CD4-positive, CD25-positive, alpha-beta regulatory T cell (primary cell): ENCODE results near the gene RFX4. TPM values are rescaled to one million over a fixed set of nuclear protein-coding genes. Genes with fewer than 3 reads are reported as not detected.
A peak's percentile ranks its signal among the peaks of the same experiment; 100 is the strongest.

Experiments used
- ATAC-seq, 2 donors: fragments of 150-1000 bp; cut with Tn5 transposase; one replicate each; pipeline ENCODE4 v1.10.0; 2021; ENCODE audit warnings: low read depth in 2 of 2, moderate number of reproducible peaks in 2 of 2, moderate library complexity in 1 of 2
- DNase-seq, 3 donors: peaks; one replicate each; pipeline versions ENCODE4 v3.0.0 to v3.0.0-alpha.2; 2012 to 2022; ENCODE audit warnings: mixed read lengths in 1 of 3
- H3K27ac ChIP-seq: one replicate; pipeline ENCODE4 v1.7.0; 2013; ENCODE audit warnings: mild to moderate bottlenecking, low read length; ENCODE audit not compliant: insufficient read depth, poor library complexity, severe bottlenecking
- H3K27me3 ChIP-seq: one replicate; pipeline ENCODE4 v1.7.0; 2013; ENCODE audit warnings: low read length; ENCODE audit not compliant: control insufficient read depth, insufficient read depth
- H3K36me3 ChIP-seq: one replicate; pipeline ENCODE4 v1.7.0; 2013; ENCODE audit warnings: mild to moderate bottlenecking, low read length, moderate library complexity; ENCODE audit not compliant: control insufficient read depth, insufficient read depth
- H3K4me1 ChIP-seq: 2 replicates; pipeline ENCODE4 v1.7.0; 2013; ENCODE audit warnings: mild to moderate bottlenecking, low read length; ENCODE audit not compliant: insufficient read depth, control insufficient read depth, poor library complexity, severe bottlenecking
- H3K4me3 ChIP-seq: one replicate; pipeline ENCODE4 v1.7.0; 2013; ENCODE audit warnings: low read depth, mild to moderate bottlenecking, low read length, moderate library complexity
- H3K9me3 ChIP-seq, 2 experiments: 1 replicate in 1 of 2; 2 replicates in 1 of 2; pipeline ENCODE4 v1.7.0; 2013; ENCODE audit warnings: low read length in 2 of 2, mild to moderate bottlenecking in 1 of 2, moderate library complexity in 1 of 2; ENCODE audit not compliant: control insufficient read depth in 2 of 2
- H3K27ac Mint-ChIP-seq, 3 donors: one replicate each; pipeline ENCODE4 v1.8.0; 2020 to 2022; ENCODE audit warnings: mild to moderate bottlenecking in 3 of 3, mixed read lengths in 3 of 3, moderate library complexity in 2 of 3
- H3K27me3 Mint-ChIP-seq: one replicate; pipeline ENCODE4 v1.8.0; 2022; ENCODE audit warnings: mild to moderate bottlenecking, mixed read lengths
- H3K36me3 Mint-ChIP-seq: one replicate; pipeline ENCODE4 v1.8.0; 2020; ENCODE audit warnings: mixed read lengths
- H3K4me1 Mint-ChIP-seq, 4 donors: one replicate each; pipeline ENCODE4 v1.8.0; 2020 to 2022; ENCODE audit warnings: mixed read lengths in 4 of 4, mild to moderate bottlenecking in 1 of 4
- H3K4me3 Mint-ChIP-seq, 4 donors: one replicate each; pipeline ENCODE4 v1.8.0; 2020 to 2022; ENCODE audit warnings: mild to moderate bottlenecking in 4 of 4, mixed read lengths in 4 of 4, moderate library complexity in 3 of 4
- H3K9me3 Mint-ChIP-seq, 7 donors: one replicate each; pipeline ENCODE4 v1.8.0; 2020 to 2022; ENCODE audit warnings: mixed read lengths in 7 of 7, mild to moderate bottlenecking in 3 of 7, moderate library complexity in 2 of 7
- polyA plus RNA-seq, 4 donors: library from polyadenylated mRNA; unstranded; fragments of 300-500 nt; fragmentation: Illumina TruSeq; gene quantifications; one replicate each; pipeline ENCODE4 v1.2.3, GENCODE V29; 2021
- total RNA-seq: library from RNA; stranded (reverse); gene quantifications from one replicate; pipeline ENCODE4 v1.2.3, GENCODE V29; 2022

The RFX4 gene
- total and polyA plus RNA-seq, 5 donors from 2014 or later, result not detected

DNA sequence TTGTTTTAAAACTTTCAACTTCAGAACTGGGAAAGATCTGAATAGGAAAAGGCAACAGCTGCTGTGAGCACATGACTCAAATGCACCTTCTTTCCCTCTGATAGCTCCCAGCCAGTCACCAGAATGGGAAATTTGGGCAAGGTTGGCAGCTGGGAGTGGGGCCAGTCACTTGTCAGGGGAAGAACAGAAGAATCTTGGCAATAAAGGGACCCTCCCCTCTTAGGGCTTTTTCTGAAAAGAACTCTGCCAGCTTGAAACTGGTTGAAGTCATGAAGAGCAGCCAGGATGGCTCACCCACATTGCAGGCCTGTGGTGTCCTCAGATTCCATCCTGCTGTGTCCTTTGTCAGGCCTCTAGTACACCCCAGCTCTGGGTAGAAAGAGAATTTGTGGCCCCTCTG lies 181.4 kb downstream of the RFX4 start:
- Mint-ChIP-seq H3K36me3 (no peaks in the 10 kb centered on the region), H3K4me3 (no peak overlapping the region), H3K4me1 (peaks cover 9 to 36% (median 22%) of the 10 kb centered on the region in 4 donors), H3K27me3 (no peaks in the 10 kb centered on the region), H3K9me3 (no peaks in the 10 kb centered on the region), H3K27ac (no peak overlapping the region)
- Histone ChIP-seq H3K9me3 (no peaks in the 10 kb centered on the region), H3K27ac (no peak overlapping the region), H3K4me1 (peaks cover 12% of the 10 kb centered on the region), H3K36me3 (no peaks in the 10 kb centered on the region), H3K4me3 (no peak overlapping the region), H3K27me3 (no peaks in the 10 kb centered on the region)
- DNase-seq, result no peak
- ATAC-seq, result no peak

DNA sequence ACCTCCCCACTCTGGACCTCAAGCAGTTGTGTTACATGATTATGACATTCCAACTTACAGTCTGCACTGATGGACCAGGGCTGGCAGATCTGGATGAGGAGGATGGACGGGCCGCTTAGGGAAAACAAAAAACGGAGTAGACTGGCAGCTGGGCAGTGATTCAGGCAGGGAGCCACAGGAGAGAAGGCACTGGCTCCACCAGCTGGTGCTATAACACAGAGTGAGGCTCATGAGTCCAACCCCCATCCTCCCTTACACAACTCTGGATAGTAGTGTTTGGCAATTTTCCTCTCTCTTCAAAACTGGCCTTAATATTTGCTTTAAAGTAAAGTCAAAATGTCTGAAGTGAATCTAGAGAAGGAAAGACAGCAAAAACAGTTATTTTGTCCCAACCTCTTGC lies 181.9 kb downstream of the RFX4 start:
- Mint-ChIP-seq H3K4me3 (no peak overlapping the region), H3K4me1 (peaks cover 7 to 31% (median 18%) of the 10 kb centered on the region in 4 donors), H3K27me3 (no peaks in the 10 kb centered on the region), H3K9me3 (no peaks in the 10 kb centered on the region), H3K27ac (no peak overlapping the region), H3K36me3 (no peaks in the 10 kb centered on the region)
- Histone ChIP-seq H3K4me1 (peaks cover 10% of the 10 kb centered on the region), H3K9me3 (no peaks in the 10 kb centered on the region), H3K4me3 (no peak overlapping the region), H3K36me3 (no peaks in the 10 kb centered on the region), H3K27ac (no peak overlapping the region), H3K27me3 (no peaks in the 10 kb centered on the region)
- no peak for ATAC-seq
- DNase-seq, result no peak

DNA sequence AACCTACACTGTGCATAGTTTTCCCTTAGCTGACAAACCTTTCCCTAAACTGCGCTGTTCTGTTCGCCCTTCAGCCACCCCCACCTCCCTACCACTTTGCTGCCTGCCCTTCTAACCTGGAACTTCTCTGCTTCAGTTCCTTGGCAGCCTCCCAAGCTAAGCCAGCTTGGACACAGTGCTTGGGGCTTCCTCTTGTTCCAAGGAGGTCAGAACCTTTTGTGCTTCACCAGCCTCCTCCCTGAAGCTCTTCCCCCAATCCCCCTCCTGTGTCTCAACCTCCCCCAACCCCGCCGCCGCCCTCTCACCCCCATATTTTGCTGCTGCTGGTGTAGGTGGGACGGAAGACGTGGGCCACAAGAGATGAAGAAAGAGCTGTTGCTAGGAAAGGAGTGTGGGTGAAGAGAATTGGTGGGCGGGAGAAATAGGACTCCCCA lies 183.6 kb downstream of the RFX4 start:
- Histone ChIP-seq H3K27ac (no peak overlapping the region), H3K27me3 (no peaks in the 10 kb centered on the region), H3K4me3 (no peak overlapping the region), H3K36me3 (no peaks in the 10 kb centered on the region), H3K9me3 (no peaks in the 10 kb centered on the region), H3K4me1 (no peaks in the 10 kb centered on the region)
- Mint-ChIP-seq H3K9me3 (no peaks in the 10 kb centered on the region), H3K27me3 (no peaks in the 10 kb centered on the region), H3K36me3 (no peaks in the 10 kb centered on the region), H3K4me1 (peaks cover 0 to 17% (median 5%) of the 10 kb centered on the region in 4 donors), H3K27ac (peak overlapping the region in 1 of 3 donors; percentile 60), H3K4me3 (no peak overlapping the region)
- ATAC-seq (no peak), DNase-seq (no peak)

DNA sequence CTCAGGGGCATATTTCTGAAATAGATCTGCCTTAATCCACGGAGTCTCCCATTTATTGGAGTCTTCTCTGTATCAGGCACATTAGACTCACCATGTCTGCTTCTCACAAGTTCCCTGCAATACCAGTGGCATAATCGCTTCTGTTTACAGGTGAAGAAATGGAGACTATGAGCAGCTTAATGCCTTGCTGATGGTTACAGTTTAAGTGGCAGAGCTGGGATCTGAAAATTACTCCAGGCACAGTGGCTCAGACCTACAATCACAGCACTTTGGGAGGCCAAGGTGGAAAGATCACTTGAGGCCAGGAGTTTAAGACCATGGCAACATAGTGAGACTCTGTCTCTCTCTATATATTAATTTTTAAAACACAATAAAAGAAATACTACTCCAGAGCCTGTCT lies 184.4 kb downstream of the RFX4 start:
- DNase-seq, result no peak
- Histone ChIP-seq H3K4me3 (no peak overlapping the region), H3K27ac (no peak overlapping the region), H3K4me1 (no peaks in the 10 kb centered on the region), H3K36me3 (no peaks in the 10 kb centered on the region), H3K9me3 (no peaks in the 10 kb centered on the region), H3K27me3 (no peaks in the 10 kb centered on the region)
- Mint-ChIP-seq H3K4me3 (peak overlapping the region in 1 of 4 donors; percentile 29), H3K36me3 (no peaks in the 10 kb centered on the region), H3K9me3 (no peaks in the 10 kb centered on the region), H3K27ac (no peak overlapping the region), H3K4me1 (peaks cover 0 to 17% (median 5%) of the 10 kb centered on the region in 4 donors), H3K27me3 (no peaks in the 10 kb centered on the region)
- no peak for ATAC-seq

DNA sequence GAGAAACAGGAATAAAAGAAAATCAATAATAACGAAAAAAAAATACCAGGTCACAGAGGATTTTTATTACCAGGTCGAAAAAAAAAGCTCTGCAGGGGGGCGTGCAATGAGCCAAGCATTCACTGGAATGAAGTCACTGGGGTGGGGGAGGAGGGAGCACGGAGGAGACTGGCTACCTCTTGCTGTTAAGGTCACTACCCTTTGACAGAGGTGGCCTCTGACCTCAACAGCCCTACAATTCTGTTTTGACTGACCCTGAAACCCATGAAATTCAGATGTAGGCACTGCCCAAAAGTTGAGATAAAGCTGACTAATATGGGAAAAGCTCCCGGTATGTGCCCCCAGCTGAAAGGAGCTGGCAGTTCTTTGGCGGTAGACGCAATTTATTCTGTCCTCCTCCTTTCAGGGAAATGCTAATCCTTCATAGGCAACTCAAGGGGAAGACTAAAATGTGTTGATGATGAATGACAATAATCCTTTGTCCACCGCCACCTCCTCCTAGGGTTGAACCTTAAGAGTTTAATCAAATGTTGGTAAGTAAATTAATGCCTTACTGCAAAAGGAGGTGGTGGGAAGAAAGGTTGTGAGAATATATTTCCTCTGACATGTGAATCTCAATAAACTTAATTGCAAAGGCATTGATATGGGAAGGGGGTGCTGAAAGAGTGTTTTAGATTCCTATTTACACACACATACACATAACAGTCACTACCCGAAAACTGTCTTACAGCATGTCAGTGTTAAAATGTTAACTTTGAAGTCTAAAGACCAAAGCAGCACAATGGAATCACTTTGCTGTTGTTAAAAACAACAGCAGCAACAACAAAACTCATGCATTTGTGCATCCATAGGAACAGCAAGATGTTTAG lies 185.4 kb downstream of the RFX4 start:
- H3K27ac Mint-ChIP-seq, result no peak overlapping the region
- H3K4me1 Mint-ChIP-seq, result peaks cover 0 to 17% (median 5%) of the 10 kb centered on the region in 4 donors

DNA sequence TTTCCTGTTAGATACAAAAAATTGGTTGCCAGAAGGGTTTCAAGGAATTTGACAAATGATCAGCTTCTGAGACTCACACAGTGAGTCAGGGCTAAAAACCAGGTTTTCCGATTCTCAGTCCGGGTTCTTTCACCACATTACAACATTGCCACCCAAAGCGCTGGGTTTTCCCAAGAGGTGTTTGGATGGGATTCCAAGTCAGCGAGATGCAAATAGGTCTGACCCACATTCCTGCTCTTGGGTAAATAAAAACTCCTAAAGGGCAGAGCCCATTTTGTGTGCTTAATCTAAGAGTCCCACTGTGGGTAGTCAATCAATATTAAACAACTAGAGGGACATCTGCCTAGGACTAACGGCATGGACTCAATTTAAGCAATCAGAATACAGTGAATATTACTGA lies 186.3 kb downstream of the RFX4 start:
- Histone ChIP-seq H3K4me3 (no peak overlapping the region), H3K9me3 (no peaks in the 10 kb centered on the region), H3K36me3 (no peaks in the 10 kb centered on the region), H3K27me3 (no peaks in the 10 kb centered on the region), H3K27ac (no peak overlapping the region), H3K4me1 (peaks cover 6% of the 10 kb centered on the region)
- Mint-ChIP-seq H3K36me3 (no peaks in the 10 kb centered on the region), H3K4me1 (peaks cover 0 to 25% (median 5%) of the 10 kb centered on the region in 4 donors), H3K27ac (no peak overlapping the region), H3K9me3 (no peaks in the 10 kb centered on the region), H3K27me3 (no peaks in the 10 kb centered on the region), H3K4me3 (no peak overlapping the region)
- no peak for ATAC-seq
- DNase-seq, result no peak

More for the DNA sequence above, 185.4 kb downstream of the RFX4 start:
- peak overlapping the region in 1 of 4 donors; percentile 12 for H3K4me3 Mint-ChIP-seq
- no peaks in the 10 kb centered on the region for H3K9me3 Mint-ChIP-seq
- Histone ChIP-seq H3K4me1 (no peaks in the 10 kb centered on the region), H3K9me3 (no peaks in the 10 kb centered on the region), H3K27me3 (no peaks in the 10 kb centered on the region), H3K36me3 (no peaks in the 10 kb centered on the region), H3K27ac (no peak overlapping the region), H3K4me3 (no peak overlapping the region)
- no peak for ATAC-seq
- no peaks in the 10 kb centered on the region for H3K36me3 Mint-ChIP-seq
- no peak for DNase-seq
- no peaks in the 10 kb centered on the region for H3K27me3 Mint-ChIP-seq

DNA sequence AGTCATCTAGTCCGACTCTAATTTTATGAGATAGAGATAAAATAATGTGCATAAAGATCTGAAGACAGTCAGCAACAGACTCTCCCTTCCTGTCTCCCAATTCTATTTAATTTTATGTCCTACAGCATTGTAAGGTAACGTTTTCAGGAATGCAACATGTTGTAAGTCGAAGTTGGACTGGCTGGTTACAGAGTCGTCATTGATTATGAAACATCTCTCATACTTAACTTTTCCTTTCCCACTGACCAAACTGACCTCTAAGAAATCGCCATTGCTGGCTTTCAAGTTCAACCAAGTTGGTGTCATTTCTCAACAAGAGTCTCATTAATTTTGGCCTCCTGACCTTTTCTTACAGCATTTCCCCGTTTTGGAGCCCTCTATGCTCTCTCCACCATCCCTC lies 186.7 kb downstream of the RFX4 start:
- peaks cover 11% of the 10 kb centered on the region for H3K4me1 ChIP-seq
- Mint-ChIP-seq H3K4me3 (no peak overlapping the region), H3K9me3 (no peaks in the 10 kb centered on the region), H3K27me3 (no peaks in the 10 kb centered on the region), H3K27ac (no peak overlapping the region), H3K36me3 (no peaks in the 10 kb centered on the region), H3K4me1 (peaks cover 0 to 28% (median 5%) of the 10 kb centered on the region in 4 donors)
- H3K27ac ChIP-seq, result no peak overlapping the region
- H3K9me3 ChIP-seq, result no peaks in the 10 kb centered on the region
- H3K4me3 ChIP-seq, result no peak overlapping the region
- no peak for DNase-seq
- no peaks in the 10 kb centered on the region for H3K27me3 ChIP-seq
- no peaks in the 10 kb centered on the region for H3K36me3 ChIP-seq
- no peak for ATAC-seq

DNA sequence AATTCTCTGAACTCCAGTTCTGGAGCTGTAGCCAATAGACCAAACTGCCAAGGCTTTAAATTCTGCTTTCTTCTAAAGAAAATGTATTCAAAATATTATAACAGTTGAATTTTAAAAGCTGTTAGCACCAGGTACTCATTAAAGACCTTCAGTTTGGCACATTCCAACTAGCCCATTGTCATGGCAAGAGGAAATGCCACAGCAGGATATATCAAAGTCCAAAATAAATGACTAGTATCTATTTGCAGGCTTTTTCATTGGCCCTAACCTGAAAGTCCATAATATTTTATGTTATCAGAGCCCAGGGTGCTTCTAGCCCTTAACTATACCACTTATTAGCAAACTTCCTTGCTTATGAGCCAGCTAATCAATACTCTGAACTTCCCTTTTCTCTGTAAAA lies 188.6 kb downstream of the RFX4 start:
- no peaks in the 10 kb centered on the region for H3K27me3 Mint-ChIP-seq
- no peak for ATAC-seq
- Histone ChIP-seq H3K4me3 (no peak overlapping the region), H3K27me3 (no peaks in the 10 kb centered on the region), H3K36me3 (no peaks in the 10 kb centered on the region), H3K9me3 (no peaks in the 10 kb centered on the region), H3K27ac (no peak overlapping the region), H3K4me1 (peaks cover 22% of the 10 kb centered on the region)
- no peak overlapping the region for H3K27ac Mint-ChIP-seq
- no peak overlapping the region for H3K4me3 Mint-ChIP-seq
- peaks cover 15 to 40% (median 20%) of the 10 kb centered on the region in 4 donors for H3K4me1 Mint-ChIP-seq
- no peaks in the 10 kb centered on the region for H3K36me3 Mint-ChIP-seq
- no peak for DNase-seq
- H3K9me3 Mint-ChIP-seq, result no peaks in the 10 kb centered on the region
